Tibial nerve (tissue), 3 donors: Measurements from ENCODE around the gene DDX56.

ENCODE experiments used
- POLR2A ChIP-seq, 2 donors: fragments of 450-650 bp; IDR thresholded peaks; one replicate each; pipeline ENCODE4 v1.6.1; 2017; ENCODE audit warnings: antibody characterized with exemption in 2 of 2, mild to moderate bottlenecking in 2 of 2, moderate library complexity in 2 of 2
- TF ChIP-seq, protein P1 (sequence below), 5 experiments: fragments of 200-600 bp in 3 of 5; fragments of 450-650 bp in 2 of 5; sonication (generic) in 3 of 5; IDR thresholded peaks; one replicate each; pipeline ENCODE4 v1.5.1; 2016 to 2019; ENCODE audit warnings: antibody characterized with exemption in 5 of 5, mild to moderate bottlenecking in 3 of 5, moderate library complexity in 2 of 5

GRCh38 chr7:44531421-44532380 is 42.0 kb downstream of the DDX56 start:
- TF ChIP-seq, protein P1, sequence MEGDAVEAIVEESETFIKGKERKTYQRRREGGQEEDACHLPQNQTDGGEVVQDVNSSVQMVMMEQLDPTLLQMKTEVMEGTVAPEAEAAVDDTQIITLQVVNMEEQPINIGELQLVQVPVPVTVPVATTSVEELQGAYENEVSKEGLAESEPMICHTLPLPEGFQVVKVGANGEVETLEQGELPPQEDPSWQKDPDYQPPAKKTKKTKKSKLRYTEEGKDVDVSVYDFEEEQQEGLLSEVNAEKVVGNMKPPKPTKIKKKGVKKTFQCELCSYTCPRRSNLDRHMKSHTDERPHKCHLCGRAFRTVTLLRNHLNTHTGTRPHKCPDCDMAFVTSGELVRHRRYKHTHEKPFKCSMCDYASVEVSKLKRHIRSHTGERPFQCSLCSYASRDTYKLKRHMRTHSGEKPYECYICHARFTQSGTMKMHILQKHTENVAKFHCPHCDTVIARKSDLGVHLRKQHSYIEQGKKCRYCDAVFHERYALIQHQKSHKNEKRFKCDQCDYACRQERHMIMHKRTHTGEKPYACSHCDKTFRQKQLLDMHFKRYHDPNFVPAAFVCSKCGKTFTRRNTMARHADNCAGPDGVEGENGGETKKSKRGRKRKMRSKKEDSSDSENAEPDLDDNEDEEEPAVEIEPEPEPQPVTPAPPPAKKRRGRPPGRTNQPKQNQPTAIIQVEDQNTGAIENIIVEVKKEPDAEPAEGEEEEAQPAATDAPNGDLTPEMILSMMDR (IDR thresholded peaks at IDR 0.05), result no peak
- no peak for TF ChIP-seq POLR2A (IDR thresholded peaks at IDR 0.05)
